CD4-positive, alpha-beta T cell treated with Interleukin-2 at 100 ng/mL for 4 hours (primary cell): Measurements from ENCODE around the gene ENTREP3.

ENCODE experiments used
- DNase-seq: peaks from one replicate; pipeline ENCODE4 v3.0.0-alpha.2; 2020; ENCODE audit warnings: low spot score

The ENTREP3 gene

GRCh38 chr1:155198547-155198906, 56.8 kb downstream of the ENTREP3 start:
- no peak for DNase-seq

GRCh38 chr1:155197901-155198546, 57.3 kb downstream of the ENTREP3 start:
- no peak for DNase-seq
